ENCODE results near the gene NOL4L. TPM values are rescaled to one million over a fixed set of nuclear protein-coding genes. Genes with fewer than 3 reads are reported as not detected.

NOL4L gene
- total RNA-seq, 2 experiments from 2014 or later: 53.1 to 55.6 TPM

DNA sequence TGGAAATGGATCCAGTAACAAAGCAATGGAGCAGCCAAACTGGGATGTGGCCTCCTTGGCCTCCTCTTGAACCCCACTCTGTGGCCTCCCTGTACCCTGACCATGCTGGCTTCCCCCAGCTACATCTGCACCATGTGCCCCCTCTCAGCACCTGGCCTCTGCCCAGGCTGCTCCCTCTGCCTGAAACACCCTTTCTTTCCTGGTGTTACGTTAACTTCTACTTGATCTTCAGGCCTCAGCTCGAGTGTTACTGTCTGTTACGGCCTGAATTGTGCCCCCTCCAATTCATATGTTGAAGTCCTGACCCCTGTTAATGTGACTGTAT is 30.2 kb downstream of the NOL4L start:
- no peak for DNase-seq
- no peak for TF ChIP-seq CTCF (IDR thresholded peaks at IDR 0.05)
- peaks cover 21% of the 10 kb centered on the region for H3K36me3 ChIP-seq (ENCODE audit: insufficient read depth, low read length)
- no peaks in the 10 kb centered on the region for H3K9me3 ChIP-seq (ENCODE audit: control insufficient read depth in 1 of 2, insufficient read depth in 1 of 2, low read length in 2 of 2)
- no peak overlapping the region for H3K27ac ChIP-seq (ENCODE audit: low read depth in 1 of 2, low read length in 2 of 2)
- POLR2A ChIA-PET: interaction anchor here (0.6 to 4.3 kb wide), 5 partner anchors 10 to 27 kb away, joined by 3 to 29 read pairs (median 3); no protein-coding TSS in a partner anchor
- ATAC-seq (ENCODE audit: poor library complexity): no peak
- Mint-ChIP-seq H3K4me1 (ENCODE audit: low read depth) (peaks cover 73% of the 10 kb centered on the region), H3K27ac (peak overlapping the region; percentile 65), H3K9me3 (no peaks in the 10 kb centered on the region), H3K36me3 (ENCODE audit: low read depth) (peaks cover 45% of the 10 kb centered on the region), H3K4me3 (no peak overlapping the region), H3K27me3 (no peaks in the 10 kb centered on the region)
- H3K4me1 ChIP-seq (ENCODE audit: insufficient read depth, low read length): peaks cover 65% of the 10 kb centered on the region
- H3K27me3 ChIP-seq (ENCODE audit: control insufficient read depth in 1 of 2, insufficient read depth in 2 of 2, low read length in 2 of 2): no peaks in the 10 kb centered on the region
- intact Hi-C loops (cut with DNase I, micrococcal nuclease): no loop called here
- H3K4me3 ChIP-seq (ENCODE audit: low read length): no peak overlapping the region
- CTCF ChIA-PET: no interaction called here

DNA sequence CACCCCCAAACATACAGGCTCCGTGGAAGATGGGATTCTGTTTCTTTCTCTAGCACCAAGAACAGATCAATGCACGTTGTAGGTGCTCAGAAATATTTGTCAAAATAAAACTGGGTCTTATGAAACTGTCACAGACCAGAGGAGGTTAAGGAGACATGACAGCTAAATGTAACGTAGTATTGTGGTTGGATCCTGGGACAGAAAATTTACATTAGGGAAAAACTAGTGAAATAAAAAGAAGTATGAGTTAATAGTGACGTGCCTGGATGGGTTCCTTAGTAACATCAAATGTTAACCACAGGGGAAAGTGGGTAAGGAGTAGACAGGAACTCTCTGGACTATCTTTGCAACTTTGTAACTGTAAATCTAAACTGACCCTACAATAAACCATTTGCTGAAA is 31.5 kb downstream of the NOL4L start:
- Mint-ChIP-seq H3K27ac (peak overlapping the region; percentile 69), H3K36me3 (ENCODE audit: low read depth) (peaks cover 49% of the 10 kb centered on the region), H3K27me3 (no peaks in the 10 kb centered on the region), H3K4me3 (peak overlapping the region; percentile 27), H3K4me1 (ENCODE audit: low read depth) (peaks cover 74% of the 10 kb centered on the region), H3K9me3 (no peaks in the 10 kb centered on the region)
- Histone ChIP-seq H3K36me3 (ENCODE audit: insufficient read depth, low read length) (peaks cover 17% of the 10 kb centered on the region), H3K4me3 (ENCODE audit: low read length) (no peak overlapping the region), H3K9me3 (ENCODE audit: control insufficient read depth in 1 of 2, insufficient read depth in 1 of 2, low read length in 2 of 2) (no peaks in the 10 kb centered on the region), H3K27ac (ENCODE audit: low read depth in 1 of 2, low read length in 2 of 2) (peak overlapping the region in 1 of 2 donors; percentile 36), H3K27me3 (ENCODE audit: control insufficient read depth in 1 of 2, insufficient read depth in 2 of 2, low read length in 2 of 2) (no peaks in the 10 kb centered on the region), H3K4me1 (ENCODE audit: insufficient read depth, low read length) (peaks cover 53% of the 10 kb centered on the region)
- ATAC-seq (ENCODE audit: poor library complexity) (no peak), DNase-seq (no peak)
- CTCF ChIA-PET: no interaction called here
- POLR2A ChIA-PET: interaction anchor here (0.7 to 1.1 kb wide), 2 partner anchors 14 to 19 kb away, joined by 3 read pairs; no protein-coding TSS in a partner anchor
- intact Hi-C loops (cut with DNase I, micrococcal nuclease): no loop called here
- no peak for TF ChIP-seq CTCF (IDR thresholded peaks at IDR 0.05)

- TF ChIP-seq CTCF (IDR thresholded peaks at IDR 0.05): no peak
- H3K4me3 ChIP-seq (ENCODE audit: low read length): no peak overlapping the region
- Mint-ChIP-seq H3K27me3 (no peaks in the 10 kb centered on the region), H3K4me3 (no peak overlapping the region), H3K9me3 (no peaks in the 10 kb centered on the region), H3K27ac (peak overlapping the region; percentile 65), H3K4me1 (ENCODE audit: low read depth) (peaks cover 80% of the 10 kb centered on the region), H3K36me3 (ENCODE audit: low read depth) (peaks cover 51% of the 10 kb centered on the region)
- no peaks in the 10 kb centered on the region for H3K27me3 ChIP-seq (ENCODE audit: control insufficient read depth in 1 of 2, insufficient read depth in 2 of 2, low read length in 2 of 2)
- CTCF ChIA-PET: no interaction called here
- POLR2A ChIA-PET: interaction anchor here (1.5 kb wide), 1 partner anchor 11 kb away, joined by 4 read pairs; no protein-coding TSS in a partner anchor
- intact Hi-C loops (cut with DNase I, micrococcal nuclease): no loop called here
- H3K9me3 ChIP-seq (ENCODE audit: control insufficient read depth in 1 of 2, insufficient read depth in 1 of 2, low read length in 2 of 2): no peaks in the 10 kb centered on the region
- no peak overlapping the region for H3K27ac ChIP-seq (ENCODE audit: low read depth in 1 of 2, low read length in 2 of 2)
- peaks cover 51% of the 10 kb centered on the region for H3K4me1 ChIP-seq (ENCODE audit: insufficient read depth, low read length)
- DNase-seq (no peak), ATAC-seq (ENCODE audit: poor library complexity) (no peak)
- peaks cover 14% of the 10 kb centered on the region for H3K36me3 ChIP-seq (ENCODE audit: insufficient read depth, low read length)
Measured at GRCh38 chr20:32551693-32552092, 33.4 kb downstream of the NOL4L start.
